GM12878 (cell line): ENCODE results near the gene MIS12. TPM values are rescaled to one million over a fixed set of nuclear protein-coding genes. Genes with fewer than 3 reads are reported as not detected.
A peak's percentile ranks its signal among the peaks of the same experiment; 100 is the strongest.

Experiments
- CBFB ChIP-seq: IDR thresholded peaks from 2 replicates; pipeline ENCODE4 v1.6.1; 2016; ENCODE audit warnings: antibody characterized with exemption, low read depth
- CHD1 ChIP-seq: IDR thresholded peaks from 2 replicates; pipeline ENCODE4 v1.6.1; 2012; ENCODE audit warnings: low read depth, low read length, improper control_type of control experiment
- CREM ChIP-seq: IDR thresholded peaks from 2 replicates; pipeline ENCODE4 v1.6.1; 2014; ENCODE audit warnings: antibody characterized with exemption, low read depth
- FOS ChIP-seq: IDR thresholded peaks from 3 replicates; pipeline ENCODE4 v1.6.1; 2011; ENCODE audit warnings: borderline replicate concordance; ENCODE audit not compliant: insufficient read length; ENCODE audit errors: extremely low read depth
- MXI1 ChIP-seq: fragments of 150-350 bp; IDR thresholded peaks from 2 replicates; pipeline ENCODE4 v1.6.1; 2011; ENCODE audit warnings: low read depth, mild to moderate bottlenecking, inconsistent platforms, low read length, improper control_type of control experiment
- NFXL1 ChIP-seq: fragments of 450-650 bp; IDR thresholded peaks from 2 replicates; pipeline ENCODE4 v1.6.1; 2017; ENCODE audit warnings: antibody characterized with exemption, mild to moderate bottlenecking, borderline replicate concordance
- NFYB ChIP-seq: IDR thresholded peaks from 2 replicates; pipeline ENCODE4 v1.6.1; 2011; ENCODE audit warnings: low read depth, mild to moderate bottlenecking, low read length, improper control_type of control experiment, moderate library complexity; ENCODE audit not compliant: insufficient read depth
- POLR2A ChIP-seq: IDR thresholded peaks from 2 replicates; pipeline ENCODE4 v1.6.1; 2011; ENCODE audit warnings: low read depth, mild to moderate bottlenecking, low read length
- POU2F2 ChIP-seq: IDR thresholded peaks from 3 replicates; pipeline ENCODE4 v1.6.1; 2011; ENCODE audit warnings: low read depth, mild to moderate bottlenecking, low read length, borderline replicate concordance
- PRDM15 ChIP-seq: fragments of 450-650 bp; formaldehyde crosslinking; IDR thresholded peaks from 2 replicates; pipeline ENCODE4 v1.4.0; 2020; ENCODE audit warnings: mild to moderate bottlenecking, moderate library complexity
- RB1 ChIP-seq: fragments of 450-650 bp; formaldehyde crosslinking; IDR thresholded peaks from 2 replicates; pipeline ENCODE4 v1.6.1; 2017; ENCODE audit warnings: mild to moderate bottlenecking, borderline replicate concordance
- RCOR1 ChIP-seq: conservative IDR thresholded peaks from 2 replicates; pipeline ENCODE4 v1.6.1; 2012; ENCODE audit warnings: low read depth, low read length, improper control_type of control experiment
- RUNX3 ChIP-seq: IDR thresholded peaks from 2 replicates; pipeline ENCODE4 v1.6.1; 2012; ENCODE audit warnings: low read length, inconsistent platforms
- SIX5 ChIP-seq: IDR thresholded peaks from 2 replicates; pipeline ENCODE4 v1.6.1; 2011; ENCODE audit warnings: mild to moderate bottlenecking, low read depth, low read length, moderate library complexity; ENCODE audit not compliant: severe bottlenecking
- SP1 ChIP-seq: IDR thresholded peaks from one replicate; pipeline ENCODE4 v1.6.1; 2011; ENCODE audit warnings: low read depth, low read length
- SUZ12 ChIP-seq: fragments of 200-600 bp; sonication (generic); IDR thresholded peaks from one replicate; pipeline ENCODE4 v1.6.1; 2018; ENCODE audit warnings: antibody characterized with exemption, mild to moderate bottlenecking; ENCODE audit not compliant: unreplicated experiment
- YBX1 ChIP-seq: fragments of 450-650 bp; IDR thresholded peaks from 2 replicates; pipeline ENCODE4 v1.6.1; 2016; ENCODE audit warnings: antibody characterized with exemption
- polyA plus RNA-seq, 11 experiments: library from polyadenylated mRNA; depleted of rRNA in 4 of 11; unstranded in 6 of 11; stranded (reverse) in 5 of 11; fragments of >200 nt; fragmentation: Nextera tagmentation in 4 of 11; fragmentation: Illumina TruSeq in 1 of 11; extraction: Ambion mirVana in 4 of 11; extraction: Trizol in 1 of 11; gene quantifications; 1 replicate in 1 of 11; 2 replicates in 10 of 11; pipeline versions ENCODE4 v1.2.1 to v1.2.3, GENCODE V29; 2011 to 2016; ENCODE audit warnings: inconsistent platforms in 2 of 11, missing spikeins in 2 of 11, low read depth in 1 of 11
- total RNA-seq, 4 experiments: library from RNA; depleted of rRNA in 3 of 4; stranded (reverse); fragments of >200 nt in 3 of 4; fragmentation: Illumina TruSeq in 1 of 4; extraction: Trizol in 1 of 4; gene quantifications; 2 replicates each; pipeline versions ENCODE4 v1.2.1 to v1.2.3, GENCODE V29; 2013 to 2021
- TF ChIP-seq, protein P1 (sequence below): IDR thresholded peaks from 2 replicates; pipeline ENCODE4 v1.6.1; 2011; ENCODE audit warnings: low read depth, mild to moderate bottlenecking, low read length, moderate library complexity, borderline replicate concordance; ENCODE audit errors: extremely low read depth
- TF ChIP-seq, protein P2 (sequence below): fragments of 450-650 bp; IDR thresholded peaks from 2 replicates; pipeline ENCODE4 v1.6.1; 2016; ENCODE audit warnings: mild to moderate bottlenecking, moderate library complexity, borderline replicate concordance
- TF ChIP-seq, protein P3 (sequence below): IDR thresholded peaks from 2 replicates; pipeline ENCODE4 v1.6.1; 2011; ENCODE audit warnings: borderline replicate concordance, low read depth, mild to moderate bottlenecking, moderate library complexity, mixed read lengths, low read length; ENCODE audit not compliant: insufficient read depth; ENCODE audit errors: extremely low read length
- TF ChIP-seq, protein P4 (sequence below): IDR thresholded peaks from 2 replicates; pipeline ENCODE4 v1.6.1; 2012; ENCODE audit warnings: low read depth, low read length, improper control_type of control experiment

MIS12 gene
- total and polyA plus RNA-seq, 10 of the 15 experiments (the other 5 are each of a cell fraction or from before 2014, with no cell fraction given) = 19.8 to 34.2 (median 25.0) TPM

GRCh38 chr17:5438716-5439445 is 47.5 kb upstream of the MIS12 start, which contains the start of gene C1QBP (continued):
- TF ChIP-seq PRDM15 (CRISPR knock-in tag) (no peak), NFYB (no peak), CREM (no peak), RUNX3 (peak; percentile 9; the same call in 1 of the 2 replicates), FOS (no peak), NFXL1 (0 out of 2 replicates have a peak, but pooled peaks have one; percentile 46), MXI1 (peak; percentile 96), RCOR1 (no peak; the same call in 1 of the 2 replicates), POLR2A (peak; percentile 95), CHD1 (no peak), CBFB (no peak), SP1 (peak; percentile 47), POU2F2 (peak; percentile 58; the same call in 2 of the 3 replicates), SIX5 (no peak), SUZ12 (no peak), YBX1 (no peak), RB1 (peak; percentile 78; the same call in 1 of the 2 replicates)
- TF ChIP-seq, protein P1, sequence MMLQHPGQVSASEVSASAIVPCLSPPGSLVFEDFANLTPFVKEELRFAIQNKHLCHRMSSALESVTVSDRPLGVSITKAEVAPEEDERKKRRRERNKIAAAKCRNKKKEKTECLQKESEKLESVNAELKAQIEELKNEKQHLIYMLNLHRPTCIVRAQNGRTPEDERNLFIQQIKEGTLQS = peak; percentile 38; the same call in 1 of the 2 replicates
- TF ChIP-seq, protein P2, sequence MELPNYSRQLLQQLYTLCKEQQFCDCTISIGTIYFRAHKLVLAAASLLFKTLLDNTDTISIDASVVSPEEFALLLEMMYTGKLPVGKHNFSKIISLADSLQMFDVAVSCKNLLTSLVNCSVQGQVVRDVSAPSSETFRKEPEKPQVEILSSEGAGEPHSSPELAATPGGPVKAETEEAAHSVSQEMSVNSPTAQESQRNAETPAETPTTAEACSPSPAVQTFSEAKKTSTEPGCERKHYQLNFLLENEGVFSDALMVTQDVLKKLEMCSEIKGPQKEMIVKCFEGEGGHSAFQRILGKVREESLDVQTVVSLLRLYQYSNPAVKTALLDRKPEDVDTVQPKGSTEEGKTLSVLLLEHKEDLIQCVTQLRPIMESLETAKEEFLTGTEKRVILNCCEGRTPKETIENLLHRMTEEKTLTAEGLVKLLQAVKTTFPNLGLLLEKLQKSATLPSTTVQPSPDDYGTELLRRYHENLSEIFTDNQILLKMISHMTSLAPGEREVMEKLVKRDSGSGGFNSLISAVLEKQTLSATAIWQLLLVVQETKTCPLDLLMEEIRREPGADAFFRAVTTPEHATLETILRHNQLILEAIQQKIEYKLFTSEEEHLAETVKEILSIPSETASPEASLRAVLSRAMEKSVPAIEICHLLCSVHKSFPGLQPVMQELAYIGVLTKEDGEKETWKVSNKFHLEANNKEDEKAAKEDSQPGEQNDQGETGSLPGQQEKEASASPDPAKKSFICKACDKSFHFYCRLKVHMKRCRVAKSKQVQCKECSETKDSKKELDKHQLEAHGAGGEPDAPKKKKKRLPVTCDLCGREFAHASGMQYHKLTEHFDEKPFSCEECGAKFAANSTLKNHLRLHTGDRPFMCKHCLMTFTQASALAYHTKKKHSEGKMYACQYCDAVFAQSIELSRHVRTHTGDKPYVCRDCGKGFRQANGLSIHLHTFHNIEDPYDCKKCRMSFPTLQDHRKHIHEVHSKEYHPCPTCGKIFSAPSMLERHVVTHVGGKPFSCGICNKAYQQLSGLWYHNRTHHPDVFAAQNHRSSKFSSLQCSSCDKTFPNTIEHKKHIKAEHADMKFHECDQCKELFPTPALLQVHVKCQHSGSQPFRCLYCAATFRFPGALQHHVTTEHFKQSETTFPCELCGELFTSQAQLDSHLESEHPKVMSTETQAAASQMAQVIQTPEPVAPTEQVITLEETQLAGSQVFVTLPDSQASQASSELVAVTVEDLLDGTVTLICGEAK = peak; percentile 76; the same call in 1 of the 2 replicates
- TF ChIP-seq, protein P3, sequence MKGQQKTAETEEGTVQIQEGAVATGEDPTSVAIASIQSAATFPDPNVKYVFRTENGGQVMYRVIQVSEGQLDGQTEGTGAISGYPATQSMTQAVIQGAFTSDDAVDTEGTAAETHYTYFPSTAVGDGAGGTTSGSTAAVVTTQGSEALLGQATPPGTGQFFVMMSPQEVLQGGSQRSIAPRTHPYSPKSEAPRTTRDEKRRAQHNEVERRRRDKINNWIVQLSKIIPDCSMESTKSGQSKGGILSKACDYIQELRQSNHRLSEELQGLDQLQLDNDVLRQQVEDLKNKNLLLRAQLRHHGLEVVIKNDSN = no peak
- TF ChIP-seq, protein P4, sequence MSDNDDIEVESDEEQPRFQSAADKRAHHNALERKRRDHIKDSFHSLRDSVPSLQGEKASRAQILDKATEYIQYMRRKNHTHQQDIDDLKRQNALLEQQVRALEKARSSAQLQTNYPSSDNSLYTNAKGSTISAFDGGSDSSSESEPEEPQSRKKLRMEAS = peak; percentile 94
